PC-9 (cell line): Measurements from ENCODE around the gene SORBS1.

Experiments
- EZH2 ChIP-seq: fragments of 200-600 bp; sonication (generic); IDR thresholded peaks from 2 replicates; pipeline ENCODE4 v1.8.0; 2017; ENCODE audit warnings: antibody characterized with exemption, low read depth
- TF ChIP-seq, protein P1 (sequence below): fragments of 200-600 bp; sonication (generic); conservative IDR thresholded peaks from 2 replicates; pipeline ENCODE4 v1.6.1; 2017; ENCODE audit warnings: mixed run types, antibody characterized with exemption, mild to moderate bottlenecking, moderate library complexity

GRCh38 chr10:95426482-95426881 is 134.7 kb downstream of the SORBS1 start:
- TF ChIP-seq, protein P1, sequence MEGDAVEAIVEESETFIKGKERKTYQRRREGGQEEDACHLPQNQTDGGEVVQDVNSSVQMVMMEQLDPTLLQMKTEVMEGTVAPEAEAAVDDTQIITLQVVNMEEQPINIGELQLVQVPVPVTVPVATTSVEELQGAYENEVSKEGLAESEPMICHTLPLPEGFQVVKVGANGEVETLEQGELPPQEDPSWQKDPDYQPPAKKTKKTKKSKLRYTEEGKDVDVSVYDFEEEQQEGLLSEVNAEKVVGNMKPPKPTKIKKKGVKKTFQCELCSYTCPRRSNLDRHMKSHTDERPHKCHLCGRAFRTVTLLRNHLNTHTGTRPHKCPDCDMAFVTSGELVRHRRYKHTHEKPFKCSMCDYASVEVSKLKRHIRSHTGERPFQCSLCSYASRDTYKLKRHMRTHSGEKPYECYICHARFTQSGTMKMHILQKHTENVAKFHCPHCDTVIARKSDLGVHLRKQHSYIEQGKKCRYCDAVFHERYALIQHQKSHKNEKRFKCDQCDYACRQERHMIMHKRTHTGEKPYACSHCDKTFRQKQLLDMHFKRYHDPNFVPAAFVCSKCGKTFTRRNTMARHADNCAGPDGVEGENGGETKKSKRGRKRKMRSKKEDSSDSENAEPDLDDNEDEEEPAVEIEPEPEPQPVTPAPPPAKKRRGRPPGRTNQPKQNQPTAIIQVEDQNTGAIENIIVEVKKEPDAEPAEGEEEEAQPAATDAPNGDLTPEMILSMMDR, result no peak
- no peak for TF ChIP-seq EZH2
